Hepatocyte (in vitro differentiated cells): Measurements from ENCODE around the gene SPRR2A. TPM values are rescaled to one million over a fixed set of nuclear protein-coding genes. Genes with fewer than 3 reads are reported as not detected.

Source experiments
- DNase-seq: peaks from one replicate; pipeline ENCODE4 v3.0.0-alpha.2; 2016; ENCODE audit warnings: low spot score
- H2AFZ ChIP-seq: fragments of 200-600 bp; sonication (generic); 2 replicates; pipeline ENCODE4 v1.6.0; 2016; ENCODE audit warnings: antibody characterized with exemption, mild to moderate bottlenecking
- H3K27ac ChIP-seq: fragments of 200-600 bp; sonication (generic); 2 replicates; pipeline ENCODE4 v1.5.1; 2016; ENCODE audit warnings: mild to moderate bottlenecking
- H3K27me3 ChIP-seq: fragments of 200-600 bp; sonication (generic); 2 replicates; pipeline ENCODE4 v1.6.1; 2016
- H3K36me3 ChIP-seq: fragments of 200-600 bp; sonication (generic); replicated peaks from 2 replicates; pipeline ENCODE4 v1.5.1; 2016; ENCODE audit warnings: low read depth; ENCODE audit not compliant: insufficient read depth
- H3K4me1 ChIP-seq: fragments of 200-600 bp; sonication (generic); 2 replicates; pipeline ENCODE4 v1.5.1; 2016; ENCODE audit warnings: mild to moderate bottlenecking, moderate library complexity; ENCODE audit not compliant: insufficient read depth
- H3K4me2 ChIP-seq: fragments of 200-600 bp; sonication (generic); 2 replicates; pipeline ENCODE4 v1.6.0; 2016
- H3K4me3 ChIP-seq: fragments of 200-600 bp; sonication (generic); 2 replicates; pipeline ENCODE4 v1.5.1; 2016; ENCODE audit warnings: mild to moderate bottlenecking
- H3K79me2 ChIP-seq: fragments of 200-600 bp; sonication (generic); 2 replicates; pipeline ENCODE4 v1.6.0; 2017; ENCODE audit warnings: mild to moderate bottlenecking
- H3K9me2 ChIP-seq: fragments of 200-600 bp; sonication (generic); replicated peaks from 2 replicates; pipeline ENCODE4 v1.6.0; 2017; ENCODE audit warnings: mild to moderate bottlenecking; ENCODE audit not compliant: insufficient read depth
- H3K9me3 ChIP-seq: fragments of 200-600 bp; sonication (generic); 2 replicates; pipeline ENCODE4 v1.5.1; 2016; ENCODE audit warnings: low read depth, mild to moderate bottlenecking
- H4K20me1 ChIP-seq: fragments of 200-600 bp; sonication (generic); 2 replicates; pipeline ENCODE4 v1.6.0; 2016; ENCODE audit warnings: mild to moderate bottlenecking; ENCODE audit not compliant: insufficient read depth, poor library complexity, severe bottlenecking
- CTCF ChIP-seq: fragments of 200-600 bp; sonication (generic); IDR thresholded peaks from 2 replicates; pipeline ENCODE4 v1.5.1; 2016; ENCODE audit warnings: antibody characterized with exemption, mild to moderate bottlenecking; ENCODE audit not compliant: poor library complexity
- EZH2 ChIP-seq: fragments of 200-600 bp; sonication (generic); IDR thresholded peaks from 2 replicates; pipeline ENCODE4 v1.6.1; 2016; ENCODE audit warnings: antibody characterized with exemption, mild to moderate bottlenecking, borderline replicate concordance
- EZH2phosphoT487 ChIP-seq: fragments of 200-600 bp; sonication (generic); IDR thresholded peaks from one replicate; pipeline ENCODE4 v1.6.1; 2018; ENCODE audit warnings: antibody characterized with exemption, mild to moderate bottlenecking, low read depth, moderate library complexity; ENCODE audit not compliant: unreplicated experiment, severe bottlenecking
- WGBS: methylation state at CpG from one replicate; pipeline ENCODE4 v1.1.6; 2016; ENCODE audit warnings: low lambda C conversion rate; ENCODE audit errors: missing lambda C conversion rate; 5-methylcytosine and 5-hydroxymethylcytosine counted together
- polyA plus RNA-seq: library from polyadenylated mRNA; unstranded; fragments of >200 nt; fragmentation: Nextera tagmentation; extraction: Ambion mirVana; gene quantifications from 2 replicates; pipeline ENCODE4 v1.2.1, GENCODE V29; 2016
- total RNA-seq: library from RNA; depleted of rRNA; stranded (reverse); fragments of >200 nt; gene quantifications from 2 replicates; pipeline ENCODE4 v1.2.3, GENCODE V29; 2014

The SPRR2A gene
- total and polyA plus RNA-seq, 2 experiments from 2014 or later, result not detected

GRCh38 chr1:153094426-153094825, 37.1 kb upstream of the SPRR2A start, which contains the start of gene SPRR2E:
Gene SPRR2E (minus strand): TSS chr1:153094526. CDS start chr1:153093751, 775 bp downstream.
- Histone ChIP-seq H3K36me3 (no peaks in the 10 kb centered on the region), H3K9me2 (no peaks in the 10 kb centered on the region), H3K27me3 (no peaks in the 10 kb centered on the region), H3K9me3 (no peaks in the 10 kb centered on the region), H3K27ac (no peak within 1 kb of the TSS), H2AFZ (no peak within 1 kb of the TSS), H3K79me2 (no peaks in the 10 kb centered on the region), H4K20me1 (no peaks in the 10 kb centered on the region), H3K4me1 (no peaks in the 10 kb centered on the region), H3K4me2 (no peak within 1 kb of the TSS), H3K4me3 (no peak within 1 kb of the TSS)
- TF ChIP-seq EZH2phosphoT487, result no peak
- no peak for TF ChIP-seq CTCF
- no peak for TF ChIP-seq EZH2
- DNase-seq, result no peak

DNA sequence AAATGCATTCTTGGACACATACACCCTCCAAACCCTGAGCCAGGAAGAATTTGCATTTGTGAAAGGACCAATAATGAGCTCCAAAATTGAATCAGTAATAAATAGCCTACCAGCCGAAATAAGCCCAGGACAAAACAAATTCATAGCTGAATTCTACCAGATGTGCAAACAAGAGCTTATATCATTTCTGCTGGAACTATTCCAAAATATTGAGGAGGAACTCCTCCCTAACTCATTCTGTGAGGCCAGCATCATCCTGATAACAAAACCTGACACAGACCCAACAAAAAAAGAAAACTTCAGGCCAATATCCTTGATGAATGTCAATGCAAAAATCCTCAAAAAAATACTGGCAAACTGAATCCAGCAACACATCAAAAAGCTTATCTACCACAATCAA, 30.3 kb upstream of the SPRR2A start:
- TF ChIP-seq EZH2phosphoT487 (no peak), CTCF (no peak), EZH2 (no peak)
- H3K4me3 ChIP-seq, result no peak overlapping the region
- no peak for DNase-seq
- H3K79me2 ChIP-seq, result no peaks in the 10 kb centered on the region
- no peaks in the 10 kb centered on the region for H4K20me1 ChIP-seq
- H2AFZ ChIP-seq, result no peak overlapping the region
- H3K9me2 ChIP-seq, result no peaks in the 10 kb centered on the region
- no peaks in the 10 kb centered on the region for H3K27me3 ChIP-seq
- WGBS, result 87% methylated on average over 1 of the region's 1 CpG
- no peaks in the 10 kb centered on the region for H3K4me1 ChIP-seq
- no peak overlapping the region for H3K27ac ChIP-seq
- no peak overlapping the region for H3K4me2 ChIP-seq
- H3K36me3 ChIP-seq, result no peaks in the 10 kb centered on the region
- H3K9me3 ChIP-seq, result no peaks in the 10 kb centered on the region

DNA sequence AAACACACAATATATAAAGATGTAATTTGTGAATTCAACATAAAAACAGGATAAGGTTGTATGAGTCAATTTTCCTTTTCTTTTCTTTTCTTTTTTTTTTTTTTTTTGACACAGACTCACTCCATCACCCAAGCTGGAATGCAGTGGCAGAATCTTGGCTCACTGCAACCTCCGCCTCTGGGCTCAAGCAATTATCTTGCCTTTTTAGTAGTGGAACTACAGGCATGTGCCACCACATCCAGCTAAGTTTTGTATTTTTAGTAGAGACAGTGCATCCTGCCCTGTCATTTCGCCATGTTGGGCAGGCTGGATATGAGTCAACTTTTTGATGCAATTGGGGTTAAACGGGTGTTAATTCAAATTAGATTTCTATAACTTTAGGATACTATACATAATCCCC, 24.4 kb upstream of the SPRR2A start:
- Histone ChIP-seq H3K79me2 (no peaks in the 10 kb centered on the region), H3K4me2 (no peak overlapping the region)
- 56% methylated on average over 3 of the region's 3 CpGs for WGBS

More for the DNA sequence above, 24.4 kb upstream of the SPRR2A start:
- Histone ChIP-seq H4K20me1 (no peaks in the 10 kb centered on the region), H3K9me3 (no peaks in the 10 kb centered on the region), H3K9me2 (no peaks in the 10 kb centered on the region), H3K27ac (no peak overlapping the region), H3K36me3 (no peaks in the 10 kb centered on the region), H3K4me1 (no peaks in the 10 kb centered on the region), H3K27me3 (no peaks in the 10 kb centered on the region), H3K4me3 (no peak overlapping the region), H2AFZ (no peak overlapping the region)
- no peak for DNase-seq
- TF ChIP-seq EZH2 (no peak), EZH2phosphoT487 (no peak), CTCF (no peak)
